SK-N-SH (cell line): Measurements from ENCODE around the gene PPP1R16B. TPM values are rescaled to one million over a fixed set of nuclear protein-coding genes. Genes with fewer than 3 reads are reported as not detected.

Experiments
- CTCF ChIA-PET: fragments of 300-600, 350-600 bp; formaldehyde crosslinking; extraction: SDS; loops from one replicate; lab custom pipeline; 2021; lab: Yijun Ruan, JAX
- POLR2A ChIA-PET: fragments of 350-600 bp; sonication (Branson Sonifier 250); formaldehyde crosslinking; extraction: SDS; loops from one replicate; lab custom pipeline; 2020; ENCODE audit warnings: antibody characterized with exemption, inconsistent platforms; lab: Yijun Ruan, JAX
- DNase-seq: peaks from one replicate; pipeline ENCODE4 v3.0.0; 2012
- H2AFZ ChIP-seq: fragments of 200-600 bp; sonication (generic); 2 replicates; pipeline ENCODE4 v1.8.1; 2016; ENCODE audit warnings: antibody characterized with exemption, mild to moderate bottlenecking, low read depth
- H3F3A ChIP-seq: fragments of 200-600 bp; sonication (generic); replicated peaks from 2 replicates; pipeline ENCODE3; 2016; ENCODE audit warnings: antibody characterized with exemption, mild to moderate bottlenecking; ENCODE audit not compliant: insufficient read depth
- H3K27ac ChIP-seq, 2 experiments: fragments of 200-500 bp in 1 of 2; fragments of 200-600 bp in 1 of 2; sonication (Bioruptor generic) in 1 of 2; sonication (generic), shearing (Covaris generic) in 1 of 2; 2 replicates each; pipeline versions ENCODE4 v1.5.1 to v1.6.1; 2014 to 2016; ENCODE audit warnings: low read depth in 2 of 2, inconsistent platforms in 1 of 2, low read length in 1 of 2, mild to moderate bottlenecking in 1 of 2, mixed read lengths in 1 of 2
- H3K27me3 ChIP-seq: fragments of 200-600 bp; sonication (generic), shearing (Covaris generic); 2 replicates; pipeline ENCODE4 v1.6.1; 2016; ENCODE audit warnings: mixed run types; ENCODE audit not compliant: insufficient read depth
- H3K36me3 ChIP-seq, 2 experiments: fragments of 200-500 bp in 1 of 2; fragments of 200-600 bp in 1 of 2; sonication (Bioruptor generic) in 1 of 2; sonication (generic) in 1 of 2; replicated peaks in 1 of 2; 2 replicates each; pipeline versions ENCODE3 to v1.5.1; 2014 to 2016; ENCODE audit warnings: low read length in 1 of 2, mild to moderate bottlenecking in 1 of 2; ENCODE audit not compliant: insufficient read depth in 2 of 2, control insufficient read depth in 1 of 2
- H3K4me1 ChIP-seq, 2 experiments: fragments of 200-500 bp in 1 of 2; fragments of 200-600 bp in 1 of 2; sonication (Bioruptor generic) in 1 of 2; sonication (generic), shearing (Covaris generic) in 1 of 2; 2 replicates each; pipeline versions ENCODE4 v1.5.1 to v1.6.1; 2014 to 2016; ENCODE audit warnings: low read depth in 1 of 2, low read length in 1 of 2, mixed run types in 1 of 2; ENCODE audit not compliant: insufficient read depth in 2 of 2, control insufficient read depth in 1 of 2
- H3K4me2 ChIP-seq: fragments of 200-600 bp; sonication (generic), shearing (Covaris generic); 2 replicates; pipeline ENCODE4 v1.6.1; 2017; ENCODE audit warnings: mixed run types
- H3K4me3 ChIP-seq, 2 experiments: fragments of 200-500 bp in 1 of 2; fragments of 200-600 bp in 1 of 2; sonication (Bioruptor generic) in 1 of 2; sonication (generic), shearing (Covaris generic) in 1 of 2; 2 replicates each; pipeline versions ENCODE4 v1.5.1 to v1.8.1; 2014 to 2016; ENCODE audit warnings: low read depth in 2 of 2, inconsistent platforms in 1 of 2, low read length in 1 of 2, mild to moderate bottlenecking in 1 of 2, mixed read lengths in 1 of 2, moderate library complexity in 1 of 2
- H3K79me2 ChIP-seq: fragments of 200-600 bp; sonication (generic); 2 replicates; pipeline ENCODE4 v1.8.1; 2017; ENCODE audit warnings: mild to moderate bottlenecking; ENCODE audit not compliant: insufficient read depth
- H3K9ac ChIP-seq: fragments of 200-600 bp; sonication (generic); 2 replicates; pipeline ENCODE4 v1.6.1; 2017; ENCODE audit warnings: mixed run types
- H3K9me2 ChIP-seq: fragments of 200-600 bp; sonication (generic); 2 replicates; pipeline ENCODE4 v1.6.1; 2017; ENCODE audit warnings: mixed run types
- H3K9me3 ChIP-seq: fragments of 200-600 bp; sonication (generic); 2 replicates; pipeline ENCODE4 v1.6.1; 2017; ENCODE audit warnings: mixed run types, mild to moderate bottlenecking, moderate library complexity
- H4K20me1 ChIP-seq: fragments of 200-600 bp; sonication (generic); 2 replicates; pipeline ENCODE4 v1.6.1; 2017; ENCODE audit warnings: mild to moderate bottlenecking, mixed run types; ENCODE audit not compliant: insufficient read depth
- EZH2phosphoT487 ChIP-seq: fragments of 200-600 bp; sonication (generic); IDR thresholded peaks from 2 replicates; pipeline ENCODE4 v1.6.1; 2017; ENCODE audit warnings: low read depth, mixed run types, mild to moderate bottlenecking, antibody characterized with exemption, moderate library complexity, borderline replicate concordance
- FOSL2 ChIP-seq: IDR thresholded peaks from 2 replicates; pipeline ENCODE4 v1.4.0; 2012; ENCODE audit warnings: low read depth, mild to moderate bottlenecking, moderate library complexity, borderline replicate concordance
- GABPA ChIP-seq: IDR thresholded peaks from 2 replicates; pipeline ENCODE4 v1.4.0; 2012; ENCODE audit warnings: low read depth, mild to moderate bottlenecking
- GATA2 ChIP-seq: sonication (generic); formaldehyde crosslinking; IDR thresholded peaks from 2 replicates; pipeline ENCODE4 v1.5.0; 2020; ENCODE audit warnings: mild to moderate bottlenecking, missing genetic modification reagents
- IRF3 ChIP-seq: fragments of 150-350 bp; IDR thresholded peaks from 2 replicates; pipeline ENCODE4 v1.6.1; 2016; ENCODE audit warnings: mild to moderate bottlenecking, low read depth, low read length
- JUND ChIP-seq: IDR thresholded peaks from 2 replicates; pipeline ENCODE4 v1.4.0; 2012
- MEF2A ChIP-seq: IDR thresholded peaks from 2 replicates; pipeline ENCODE4 v1.4.0; 2012; ENCODE audit warnings: low read depth, borderline replicate concordance
- NFIC ChIP-seq: IDR thresholded peaks from 2 replicates; pipeline ENCODE4 v1.4.0; 2012; ENCODE audit warnings: borderline replicate concordance
- PBX3 ChIP-seq: IDR thresholded peaks from 2 replicates; pipeline ENCODE4; 2012
- POLR2AphosphoS5 ChIP-seq: IDR thresholded peaks from 2 replicates; pipeline ENCODE4 v1.6.1; 2012; ENCODE audit warnings: low read depth, low read length
- RAD21 ChIP-seq: IDR thresholded peaks from 2 replicates; pipeline ENCODE4 v1.6.1; 2012; ENCODE audit warnings: mild to moderate bottlenecking, low read length
- RXRA ChIP-seq: IDR thresholded peaks from 2 replicates; pipeline ENCODE4 v1.4.0; 2012; ENCODE audit warnings: low read depth, mild to moderate bottlenecking, borderline replicate concordance
- SMC3 ChIP-seq: IDR thresholded peaks from 2 replicates; pipeline ENCODE4 v1.6.1; 2012; ENCODE audit warnings: low read depth, low read length, improper control_type of control experiment
- TEAD4 ChIP-seq: IDR thresholded peaks from 2 replicates; pipeline ENCODE4 v1.4.0; 2012; ENCODE audit warnings: mild to moderate bottlenecking, borderline replicate concordance; ENCODE audit not compliant: insufficient read depth
- USF1 ChIP-seq: IDR thresholded peaks from 2 replicates; pipeline ENCODE4 v1.4.0; 2012; ENCODE audit warnings: low read depth, borderline replicate concordance
- YY1 ChIP-seq: IDR thresholded peaks from 2 replicates; pipeline ENCODE4 v1.4.0; 2012; ENCODE audit warnings: low read depth, mild to moderate bottlenecking
- ZBTB33 ChIP-seq: IDR thresholded peaks from 2 replicates; pipeline ENCODE4 v1.4.0; 2012; ENCODE audit warnings: low read depth, borderline replicate concordance
- WGBS: methylation state at CpG from one replicate; pipeline ENCODE4 v1.1.6; 2017; ENCODE audit warnings: low lambda C conversion rate; 5-methylcytosine and 5-hydroxymethylcytosine counted together
- polyA plus RNA-seq, 3 experiments: library from polyadenylated mRNA; depleted of rRNA; stranded (reverse); fragments of >200 nt; gene quantifications; 2 replicates each; pipeline ENCODE4 v1.2.3, GENCODE V29; 2012

PPP1R16B gene
- polyA plus RNA-seq, 1 of the 3 experiments (the other 2 are of a cell fraction): 0.28 TPM

GRCh38 chr20:38890497-38890818 is 85.0 kb downstream of the PPP1R16B start:
- H3F3A ChIP-seq: no peaks in the 10 kb centered on the region
- no peaks in the 10 kb centered on the region for H3K9me2 ChIP-seq
- CTCF ChIA-PET: interaction anchor here (1.0 to 6.7 kb wide), 5 partner anchors 17 to 165 kb away, joined by 3 to 58 read pairs (median 5); no protein-coding TSS in a partner anchor
- H3K27ac ChIP-seq: peak overlapping the region in 1 of 2 experiments; percentile 83; a peak in 2 of 4 replicates
- H4K20me1 ChIP-seq: no peaks in the 10 kb centered on the region
- DNase-seq: no peak
- TF ChIP-seq GABPA: no peak
- no peak for TF ChIP-seq USF1
- no peak for TF ChIP-seq RXRA
- TF ChIP-seq NFIC: no peak
- no peak for TF ChIP-seq JUND
- TF ChIP-seq, all 33 proteins: peak for 0
- Histone ChIP-seq H3K9ac (no peak overlapping the region), H3K36me3 (no peaks in the 10 kb centered on the region), H3K27me3 (no peaks in the 10 kb centered on the region; the same call in 1 of the 2 replicates), H3K4me2 (no peak overlapping the region), H3K4me3 (no peak overlapping the region), H3K4me1 (peaks cover 0 to 56% of the 10 kb centered on the region in 2 experiments; a peak in 1 of 4 replicates), H2AFZ (no peak overlapping the region), H3K79me2 (no peaks in the 10 kb centered on the region), H3K9me3 (no peaks in the 10 kb centered on the region)
- WGBS: 28% methylated on average over 3 of the region's 3 CpGs
- POLR2A ChIA-PET: interaction anchor here (1.0 kb wide), 1 partner anchor 16 kb away, joined by 3 read pairs; no protein-coding TSS in a partner anchor

GRCh38 chr20:38892091-38892981 is 86.8 kb downstream of the PPP1R16B start:
- Histone ChIP-seq H2AFZ (no peak overlapping the region), H3K36me3 (peaks cover 0 to 2% of the 10 kb centered on the region in 2 experiments), H3K4me1 (peaks cover 0 to 49% of the 10 kb centered on the region in 2 experiments; a peak in 1 of 4 replicates), H4K20me1 (no peaks in the 10 kb centered on the region), H3K4me2 (no peak overlapping the region), H3K79me2 (no peaks in the 10 kb centered on the region), H3K9ac (no peak overlapping the region), H3K9me2 (no peaks in the 10 kb centered on the region), H3K9me3 (no peaks in the 10 kb centered on the region), H3K27me3 (no peaks in the 10 kb centered on the region; the same call in 1 of the 2 replicates), H3K27ac (peak overlapping the region in 1 of 2 experiments; percentile 80; a peak in 2 of 4 replicates), H3K4me3 (no peak overlapping the region), H3F3A (no peaks in the 10 kb centered on the region)
- no peak for DNase-seq
- ChIA-PET POLR2A (interaction anchor here (1.3 to 4.0 kb wide), 4 partner anchors 9 to 18 kb away, joined by 5 to 23 read pairs (median 13); no protein-coding TSS in a partner anchor), CTCF (interaction anchor here (0.5 to 6.7 kb wide), 28 partner anchors 7 to 758 kb away, joined by 3 to 58 read pairs (median 6); partner anchors contain the start of gene PPP1R16B)
- 65% methylated on average over 8 of the region's 11 CpGs for WGBS
- TF ChIP-seq PBX3 (no peak), SMC3 (no peak), EZH2phosphoT487 (no peak), FOSL2 (no peak), RAD21 (no peak), ZBTB33 (no peak), TEAD4 (no peak), IRF3 (no peak), GATA2 (CRISPR knock-in tag) (no peak), POLR2AphosphoS5 (no peak), YY1 (no peak), MEF2A (no peak)
